ENCODE measurements around the gene NXPH1.

The NXPH1 gene

GRCh38 chr7:8531991-8532515 lies 98.6 kb downstream of the NXPH1 start:
- Histone ChIP-seq H3K36me3 (ENCODE audit: low read depth) (no peaks in the 10 kb centered on the region), H3K27me3 (ENCODE audit: insufficient read depth, poor library complexity, severe bottlenecking) (peaks cover 4% of the 10 kb centered on the region), H3K9me3 (ENCODE audit: severe bottlenecking) (no peaks in the 10 kb centered on the region), H3K4me1 (ENCODE audit: insufficient read depth, poor library complexity, severe bottlenecking) (no peaks in the 10 kb centered on the region), H3K4me3 (ENCODE audit: severe bottlenecking) (no peak overlapping the region), H3K27ac (ENCODE audit: poor library complexity, severe bottlenecking) (no peak overlapping the region)
- no peak for ATAC-seq (ENCODE audit: low read depth)
- DNase-seq (ENCODE audit: low spot score) = no peak
- no peak for TF ChIP-seq CTCF (IDR thresholded peaks at IDR 0.05; ENCODE audit: poor library complexity, severe bottlenecking)

GRCh38 chr7:8536431-8536830 lies 103.0 kb downstream of the NXPH1 start:
- Histone ChIP-seq H3K4me3 (ENCODE audit: severe bottlenecking) (no peak overlapping the region), H3K9me3 (ENCODE audit: severe bottlenecking) (no peaks in the 10 kb centered on the region), H3K4me1 (ENCODE audit: insufficient read depth, poor library complexity, severe bottlenecking) (no peaks in the 10 kb centered on the region), H3K36me3 (ENCODE audit: low read depth) (no peaks in the 10 kb centered on the region), H3K27me3 (ENCODE audit: insufficient read depth, poor library complexity, severe bottlenecking) (peaks cover 3% of the 10 kb centered on the region), H3K27ac (ENCODE audit: poor library complexity, severe bottlenecking) (no peak overlapping the region)
- no peak for DNase-seq (ENCODE audit: low spot score)
- no peak for TF ChIP-seq CTCF (IDR thresholded peaks at IDR 0.05; ENCODE audit: poor library complexity, severe bottlenecking)
- no peak for ATAC-seq (ENCODE audit: low read depth)

- Histone ChIP-seq H3K36me3 (ENCODE audit: low read depth) (no peaks in the 10 kb centered on the region), H3K27ac (ENCODE audit: poor library complexity, severe bottlenecking) (no peak overlapping the region), H3K4me1 (ENCODE audit: insufficient read depth, poor library complexity, severe bottlenecking) (no peaks in the 10 kb centered on the region), H3K27me3 (ENCODE audit: insufficient read depth, poor library complexity, severe bottlenecking) (no peaks in the 10 kb centered on the region), H3K9me3 (ENCODE audit: severe bottlenecking) (no peaks in the 10 kb centered on the region), H3K4me3 (ENCODE audit: severe bottlenecking) (no peak overlapping the region)
- no peak for DNase-seq (ENCODE audit: low spot score)
- ATAC-seq (ENCODE audit: low read depth) = no peak
- no peak for TF ChIP-seq CTCF (IDR thresholded peaks at IDR 0.05; ENCODE audit: poor library complexity, severe bottlenecking)
Observed at GRCh38 chr7:8549046-8549445, 115.6 kb downstream of the NXPH1 start.

- Histone ChIP-seq H3K4me3 (ENCODE audit: severe bottlenecking) (no peak overlapping the region), H3K27ac (ENCODE audit: poor library complexity, severe bottlenecking) (no peak overlapping the region), H3K4me1 (ENCODE audit: insufficient read depth, poor library complexity, severe bottlenecking) (no peaks in the 10 kb centered on the region), H3K9me3 (ENCODE audit: severe bottlenecking) (no peaks in the 10 kb centered on the region), H3K27me3 (ENCODE audit: insufficient read depth, poor library complexity, severe bottlenecking) (peaks cover 3% of the 10 kb centered on the region), H3K36me3 (ENCODE audit: low read depth) (no peaks in the 10 kb centered on the region)
- ATAC-seq (ENCODE audit: low read depth) (no peak), DNase-seq (ENCODE audit: low spot score) (no peak)
- TF ChIP-seq CTCF (IDR thresholded peaks at IDR 0.05; ENCODE audit: poor library complexity, severe bottlenecking) = no peak
Observed at GRCh38 chr7:8560501-8560900, 127.1 kb downstream of the NXPH1 start.

GRCh38 chr7:8561449-8561848 lies 128.0 kb downstream of the NXPH1 start:
- no peaks in the 10 kb centered on the region for H3K4me1 ChIP-seq (ENCODE audit: insufficient read depth, poor library complexity, severe bottlenecking)
- H3K27ac ChIP-seq (ENCODE audit: poor library complexity, severe bottlenecking) = no peak overlapping the region
- DNase-seq (ENCODE audit: low spot score) (no peak), ATAC-seq (ENCODE audit: low read depth) (no peak)
- TF ChIP-seq CTCF (IDR thresholded peaks at IDR 0.05; ENCODE audit: poor library complexity, severe bottlenecking) = no peak
- H3K4me3 ChIP-seq (ENCODE audit: severe bottlenecking) = no peak overlapping the region
- peaks cover 3% of the 10 kb centered on the region for H3K27me3 ChIP-seq (ENCODE audit: insufficient read depth, poor library complexity, severe bottlenecking)
- H3K36me3 ChIP-seq (ENCODE audit: low read depth) = no peaks in the 10 kb centered on the region
- H3K9me3 ChIP-seq (ENCODE audit: severe bottlenecking) = no peaks in the 10 kb centered on the region
